Gastrocnemius medialis (tissue), 4 donors: ENCODE measurements around the gene PPP2R2C.

Experiments
- POLR2A ChIP-seq, 2 donors: fragments of 450-650 bp; IDR thresholded peaks; one replicate each; pipeline ENCODE4 v1.6.1; 2017; ENCODE audit warnings: antibody characterized with exemption in 2 of 2, mild to moderate bottlenecking in 2 of 2, moderate library complexity in 2 of 2
- TF ChIP-seq, protein P1 (sequence below), 5 experiments: fragments of 450-650 bp in 3 of 5; fragments of 200-600 bp in 2 of 5; sonication (generic) in 2 of 5; IDR thresholded peaks in 4 of 5; conservative IDR thresholded peaks in 1 of 5; 1 replicate in 4 of 5; 2 replicates in 1 of 5; pipeline ENCODE4 v1.5.1; 2016 to 2019; ENCODE audit warnings: antibody characterized with exemption in 5 of 5, mild to moderate bottlenecking in 3 of 5, moderate library complexity in 3 of 5

DNA sequence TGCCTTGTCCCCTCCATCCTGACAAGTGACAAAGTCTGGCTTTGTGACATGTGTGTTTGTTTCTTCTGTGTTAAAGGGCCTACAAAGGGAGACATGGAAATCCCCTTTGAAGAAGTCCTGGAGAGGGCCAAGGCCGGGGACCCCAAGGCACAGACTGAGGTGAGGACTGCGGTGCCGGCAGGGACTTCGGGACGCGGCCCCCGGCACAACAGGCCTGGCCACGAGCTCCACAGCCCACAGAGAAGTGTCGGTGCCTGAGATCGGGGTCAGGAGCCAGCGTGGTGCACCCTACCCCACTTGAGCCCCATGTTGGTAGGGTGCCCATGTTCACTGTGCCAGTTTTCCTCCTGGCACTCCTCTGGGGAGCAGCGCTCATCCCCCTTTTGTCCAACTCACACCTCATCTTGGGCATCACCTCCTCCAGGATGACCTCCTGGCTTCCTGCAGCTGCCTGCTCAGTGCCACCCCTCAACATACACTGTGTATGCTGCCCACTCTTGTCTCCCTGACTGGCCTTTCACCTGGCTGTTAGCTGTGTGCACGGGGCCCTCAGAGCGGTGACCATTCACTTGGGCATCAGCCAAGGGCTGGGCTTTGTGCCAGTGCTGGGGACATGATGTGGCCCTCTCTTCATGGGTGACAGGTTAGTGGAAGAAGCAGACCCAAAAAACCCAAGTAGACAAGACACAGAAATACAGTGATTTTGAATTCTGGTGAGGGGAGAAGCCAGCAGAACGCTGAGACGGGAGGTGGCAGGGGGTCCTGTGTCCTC is 185.2 kb downstream of the PPP2R2C start:
- TF ChIP-seq, protein P1, sequence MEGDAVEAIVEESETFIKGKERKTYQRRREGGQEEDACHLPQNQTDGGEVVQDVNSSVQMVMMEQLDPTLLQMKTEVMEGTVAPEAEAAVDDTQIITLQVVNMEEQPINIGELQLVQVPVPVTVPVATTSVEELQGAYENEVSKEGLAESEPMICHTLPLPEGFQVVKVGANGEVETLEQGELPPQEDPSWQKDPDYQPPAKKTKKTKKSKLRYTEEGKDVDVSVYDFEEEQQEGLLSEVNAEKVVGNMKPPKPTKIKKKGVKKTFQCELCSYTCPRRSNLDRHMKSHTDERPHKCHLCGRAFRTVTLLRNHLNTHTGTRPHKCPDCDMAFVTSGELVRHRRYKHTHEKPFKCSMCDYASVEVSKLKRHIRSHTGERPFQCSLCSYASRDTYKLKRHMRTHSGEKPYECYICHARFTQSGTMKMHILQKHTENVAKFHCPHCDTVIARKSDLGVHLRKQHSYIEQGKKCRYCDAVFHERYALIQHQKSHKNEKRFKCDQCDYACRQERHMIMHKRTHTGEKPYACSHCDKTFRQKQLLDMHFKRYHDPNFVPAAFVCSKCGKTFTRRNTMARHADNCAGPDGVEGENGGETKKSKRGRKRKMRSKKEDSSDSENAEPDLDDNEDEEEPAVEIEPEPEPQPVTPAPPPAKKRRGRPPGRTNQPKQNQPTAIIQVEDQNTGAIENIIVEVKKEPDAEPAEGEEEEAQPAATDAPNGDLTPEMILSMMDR (IDR thresholded peaks at IDR 0.05 in 4 of 5, conservative IDR thresholded peaks at IDR 0.05 in 1 of 5) = no peak
- no peak for TF ChIP-seq POLR2A (IDR thresholded peaks at IDR 0.05)
